Measurements from ENCODE around the gene NUMA1.

The NUMA1 gene

GRCh38 chr11:72014761-72015320, 65.5 kb downstream of the NUMA1 start:
- no peak for DNase-seq (ENCODE audit: low spot score)

- no peak for DNase-seq (ENCODE audit: low spot score)
Measured at GRCh38 chr11:72013765-72014711, 66.3 kb downstream of the NUMA1 start.

GRCh38 chr11:72012897-72013721, 67.2 kb downstream of the NUMA1 start:
- no peak for DNase-seq (ENCODE audit: low spot score)

GRCh38 chr11:72012091-72012630, 68.2 kb downstream of the NUMA1 start:
- no peak for DNase-seq (ENCODE audit: low spot score)

GRCh38 chr11:72010529-72011233, 69.7 kb downstream of the NUMA1 start:
- no peak for DNase-seq (ENCODE audit: low spot score)

GRCh38 chr11:72009156-72009555, 71.2 kb downstream of the NUMA1 start:
- DNase-seq (ENCODE audit: low spot score) = no peak

GRCh38 chr11:72008728-72009127, 71.6 kb downstream of the NUMA1 start:
- DNase-seq (ENCODE audit: low spot score) = no peak

- no peak for DNase-seq (ENCODE audit: low spot score)
Measured at GRCh38 chr11:72007587-72007986, 72.8 kb downstream of the NUMA1 start.

- DNase-seq (ENCODE audit: low spot score) = no peak
Measured at GRCh38 chr11:72007089-72007476, 73.3 kb downstream of the NUMA1 start.

GRCh38 chr11:72006309-72007088, 73.8 kb downstream of the NUMA1 start:
- DNase-seq (ENCODE audit: low spot score) = no peak

GRCh38 chr11:72005347-72006260, 74.7 kb downstream of the NUMA1 start:
- no peak for DNase-seq (ENCODE audit: low spot score)

- DNase-seq (ENCODE audit: low spot score) = no peak
Measured at GRCh38 chr11:72004515-72005346, 75.6 kb downstream of the NUMA1 start.

GRCh38 chr11:72003776-72004171, 76.6 kb downstream of the NUMA1 start:
- no peak for DNase-seq (ENCODE audit: low spot score)

- DNase-seq (ENCODE audit: low spot score) = no peak
Measured at GRCh38 chr11:72002841-72003775, 77.2 kb downstream of the NUMA1 start.

- no peak for DNase-seq (ENCODE audit: low spot score)
Measured at GRCh38 chr11:72001834-72002591, 78.3 kb downstream of the NUMA1 start.

GRCh38 chr11:72001285-72001684, 79.1 kb downstream of the NUMA1 start:
- DNase-seq (ENCODE audit: low spot score) = no peak

Measured in germinal center (tissue), 1 donor.